T-helper 1 cell treated with Interleukin-12 subunit alpha and Interleukin-12 subunit beta and Interleukin-4 antibody, amounts not matched to agents 30 ng/mL and 1 ng/mL, for 36 hours (primary cell): ENCODE results near the gene PPP2R3A. TPM values are rescaled to one million over a fixed set of nuclear protein-coding genes. Genes with fewer than 3 reads are reported as not detected.

Experiments
- intact Hi-C: fragments of 100-400 bp; cut with micrococcal nuclease; formaldehyde crosslinking; loops from one replicate; pipeline ENCODE4 v1.15.1; 2024
- total RNA-seq: library from RNA; stranded (reverse); gene quantifications from 2 replicates; pipeline ENCODE4 v1.2.3, GENCODE V29; 2022

The PPP2R3A gene
- total RNA-seq, 1 donor from 2014 or later: not detected

GRCh38 chr3:135970506-135971116, 5.1 kb downstream of the PPP2R3A start:
- intact Hi-C loops: no loop called here

DNA sequence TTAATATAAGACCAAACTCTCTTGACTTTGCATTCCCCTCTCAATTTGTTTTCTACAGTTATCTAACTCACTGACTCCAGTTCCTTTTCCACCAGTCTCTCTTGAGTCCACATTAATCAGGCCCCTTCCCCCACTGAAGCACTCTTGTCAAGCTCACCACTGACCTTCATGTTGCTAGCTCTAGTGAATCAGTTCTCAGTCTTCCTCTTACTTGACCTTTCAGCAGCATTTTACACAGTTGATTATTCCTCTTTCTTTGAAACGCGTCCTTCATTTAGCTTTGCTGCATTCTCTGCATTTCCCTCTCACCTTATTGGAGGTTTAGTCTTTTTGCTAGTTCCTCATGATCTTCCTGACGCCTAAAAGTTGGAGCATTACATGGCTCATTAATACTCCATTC, 8.3 kb downstream of the PPP2R3A start:
- intact Hi-C loops: no loop called here

GRCh38 chr3:135975053-135975452, 9.5 kb downstream of the PPP2R3A start:
- intact Hi-C loops: no loop called here

- intact Hi-C loops: no loop called here
Observed at GRCh38 chr3:135975536-135975935, 10.0 kb downstream of the PPP2R3A start.

- intact Hi-C loops: no loop called here
Observed at GRCh38 chr3:135980343-135980742, 14.8 kb downstream of the PPP2R3A start.

DNA sequence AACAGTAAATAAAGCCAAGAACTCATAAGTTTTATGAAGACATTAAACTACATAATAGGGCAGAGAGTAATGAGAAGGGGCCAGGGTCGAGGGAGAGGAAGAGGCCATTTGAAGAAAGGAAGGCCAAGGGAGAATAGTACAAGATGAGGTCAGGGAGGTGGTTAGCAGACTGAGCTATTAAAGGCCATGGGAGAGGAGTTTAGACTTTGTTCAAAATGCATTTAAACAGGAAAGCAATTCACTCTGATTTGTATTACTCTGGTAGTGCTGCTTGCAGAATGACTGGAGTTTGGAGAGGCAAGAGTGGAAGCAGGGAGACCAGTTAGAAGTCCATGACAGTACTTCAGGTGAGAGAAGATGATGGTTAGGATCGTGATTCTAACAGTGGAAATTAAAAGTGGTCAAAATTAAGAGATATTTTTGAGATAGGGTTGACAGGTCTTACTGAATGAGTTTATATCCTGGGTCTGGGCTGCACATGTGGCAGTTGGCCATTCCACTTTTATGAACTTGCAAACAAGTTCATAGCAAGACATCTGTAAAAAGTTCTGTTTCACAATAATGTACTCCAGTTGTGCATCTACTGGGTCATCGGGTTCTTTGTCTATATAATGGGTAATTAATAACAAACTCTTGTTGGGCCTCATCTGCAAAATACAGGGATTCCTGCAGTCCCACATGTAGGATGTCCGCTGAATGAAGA, 16.3 kb downstream of the PPP2R3A start:
- intact Hi-C loops: no loop called here

DNA sequence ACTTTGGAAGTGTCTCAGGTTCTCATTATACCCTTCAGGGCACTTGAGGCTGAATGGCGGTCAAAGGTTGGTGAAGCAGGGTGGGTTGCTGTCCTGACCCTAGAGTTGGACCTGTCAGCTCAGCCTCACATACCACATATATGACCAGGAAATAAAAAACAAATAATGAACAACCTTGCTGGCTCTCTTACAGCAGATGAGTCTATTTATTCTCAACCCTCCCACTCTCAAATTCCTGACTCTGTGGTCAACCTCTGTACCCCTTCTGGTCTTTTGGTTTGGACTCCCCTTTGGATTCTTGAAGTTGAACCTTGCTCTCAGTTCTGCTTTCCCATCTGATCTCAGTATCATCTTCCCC, 16.9 kb downstream of the PPP2R3A start:
- intact Hi-C loops: no loop called here

GRCh38 chr3:135982922-135983581, 17.5 kb downstream of the PPP2R3A start:
- intact Hi-C loops: no loop called here

DNA sequence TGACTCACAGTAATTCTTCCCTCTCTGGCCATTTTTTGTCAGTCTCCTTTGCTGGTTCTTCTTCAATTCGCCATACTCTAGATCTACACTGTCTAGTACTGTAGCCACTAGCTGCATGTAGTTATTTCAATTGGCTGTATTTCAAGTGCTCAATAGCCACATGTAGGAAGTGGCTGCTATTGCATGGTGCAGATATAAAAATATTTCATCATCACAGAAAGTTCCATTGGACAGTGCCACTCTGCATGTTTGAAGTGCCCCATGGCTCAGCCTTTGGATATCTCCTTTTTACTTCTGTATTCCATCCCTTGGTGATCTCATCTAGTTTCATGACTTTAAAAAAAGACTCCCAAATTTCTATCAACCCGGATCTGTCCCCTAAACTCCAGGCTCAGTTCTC, 22.1 kb downstream of the PPP2R3A start:
- intact Hi-C loops: no loop called here

GRCh38 chr3:135989242-135989641, 23.7 kb downstream of the PPP2R3A start:
- intact Hi-C loops: no loop called here

- intact Hi-C loops: no loop called here
Observed at GRCh38 chr3:135990903-135991302, 25.4 kb downstream of the PPP2R3A start.

- intact Hi-C loops: no loop called here
Observed at GRCh38 chr3:135991621-135992020, 26.1 kb downstream of the PPP2R3A start.

DNA sequence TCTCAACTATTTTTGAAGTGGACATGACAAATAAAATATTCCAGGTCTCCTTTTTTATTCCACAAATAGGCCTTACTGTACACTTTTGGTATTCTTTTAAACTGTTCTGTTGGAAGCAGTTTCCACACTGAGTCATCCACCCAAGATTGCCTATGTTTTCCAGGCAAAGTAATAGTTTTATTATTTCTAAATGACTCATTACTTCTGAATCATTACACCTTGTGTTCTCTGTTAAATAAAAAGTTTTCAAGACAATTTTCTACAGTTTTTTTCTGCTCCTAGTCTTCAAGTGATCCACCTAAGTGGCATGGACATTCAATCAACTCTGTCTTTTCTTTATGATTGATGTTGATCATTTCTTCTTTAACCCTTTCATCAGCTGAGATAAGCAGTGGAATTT, 26.5 kb downstream of the PPP2R3A start:
- intact Hi-C loops: no loop called here

DNA sequence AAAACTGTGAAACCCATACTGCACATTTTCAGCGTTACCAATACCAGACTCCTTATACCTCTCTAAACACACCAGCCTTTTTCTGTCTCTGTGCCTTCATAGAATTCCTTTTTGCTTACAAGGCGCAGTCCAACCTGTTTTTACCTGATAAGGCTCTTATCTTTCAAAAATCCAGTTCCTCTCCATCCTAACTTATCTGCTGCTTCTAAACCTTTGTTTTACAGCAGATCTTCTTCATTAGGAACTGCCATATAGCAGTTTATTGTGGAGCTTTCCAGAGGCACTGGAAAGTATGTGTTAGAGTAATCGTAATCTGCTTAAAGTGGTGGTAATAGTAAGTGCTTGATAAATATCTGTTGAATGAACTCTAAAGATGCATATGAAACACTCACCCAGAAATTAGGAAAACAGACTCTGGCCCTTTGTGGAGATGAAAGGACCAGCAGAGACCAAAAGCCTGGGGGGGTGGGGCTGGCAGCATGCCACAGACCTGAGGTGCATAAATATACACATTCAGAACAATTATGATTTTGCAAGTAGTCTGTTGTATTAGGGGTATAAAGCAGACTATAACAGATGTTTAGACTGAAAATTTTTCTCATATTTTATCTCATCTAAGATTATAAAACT, 29.3 kb downstream of the PPP2R3A start:
- intact Hi-C loops: no loop called here

GRCh38 chr3:135995766-135996165, 30.2 kb downstream of the PPP2R3A start:
- intact Hi-C loops: no loop called here

GRCh38 chr3:135997554-135998320, 32.2 kb downstream of the PPP2R3A start:
- intact Hi-C loops: no loop called here

- intact Hi-C loops: no loop called here
Observed at GRCh38 chr3:136008221-136008620, 42.7 kb downstream of the PPP2R3A start.

- intact Hi-C loops: no loop called here
Observed at GRCh38 chr3:136008732-136009470, 43.4 kb downstream of the PPP2R3A start.

GRCh38 chr3:136018876-136019275, 53.3 kb downstream of the PPP2R3A start:
- intact Hi-C loops: no loop called here

DNA sequence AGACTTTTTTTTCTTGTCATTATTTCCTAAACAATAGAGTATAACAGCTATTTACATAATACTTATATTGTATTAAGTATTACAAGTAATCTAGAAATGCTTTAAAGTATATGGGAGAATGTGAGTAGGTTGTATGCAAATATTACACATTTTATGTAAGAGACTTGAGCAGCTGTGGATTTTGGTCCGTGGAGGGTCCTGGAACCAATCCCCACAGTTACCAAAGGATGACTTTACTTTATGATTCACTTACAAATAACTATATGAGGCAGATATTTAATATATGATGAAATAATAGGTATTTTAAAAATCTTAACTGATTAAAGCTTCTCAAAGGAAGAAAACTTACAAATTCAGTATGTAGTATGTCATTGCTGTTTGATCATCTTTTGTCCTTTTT, 56.3 kb downstream of the PPP2R3A start:
- intact Hi-C loops: no loop called here
